H9 (cell line): Measurements from ENCODE around the gene TM9SF1. TPM values are rescaled to one million over a fixed set of nuclear protein-coding genes. Genes with fewer than 3 reads are reported as not detected.

Experiments used
- DNase-seq: peaks from one replicate; pipeline ENCODE4 v3.0.0-alpha.2; 2017
- H2AFZ ChIP-seq: one replicate; pipeline ENCODE4 v1.6.1; 2013; ENCODE audit warnings: mild to moderate bottlenecking, low read length, control low read depth, moderate library complexity
- H2AK5ac ChIP-seq: 2 replicates; pipeline ENCODE4 v1.6.1; 2013; ENCODE audit warnings: low read length, control low read depth, mixed read lengths; ENCODE audit not compliant: insufficient read length
- H2BK120ac ChIP-seq: one replicate; pipeline ENCODE4 v1.6.1; 2013; ENCODE audit warnings: low read depth, mild to moderate bottlenecking, low read length, control low read depth, inconsistent platforms; ENCODE audit not compliant: poor library complexity, severe bottlenecking
- H2BK12ac ChIP-seq: 2 replicates; pipeline ENCODE4 v1.6.1; 2013; ENCODE audit warnings: low read length, control low read depth, mixed read lengths, low read depth; ENCODE audit not compliant: insufficient read length
- H2BK15ac ChIP-seq: 2 replicates; pipeline ENCODE4 v1.6.1; 2013; ENCODE audit warnings: low read depth, low read length, control low read depth
- H2BK20ac ChIP-seq: one replicate; pipeline ENCODE4 v1.6.1; 2013; ENCODE audit warnings: low read depth, mild to moderate bottlenecking, low read length, control low read depth, inconsistent platforms; ENCODE audit not compliant: poor library complexity, severe bottlenecking
- H2BK5ac ChIP-seq: 2 replicates; pipeline ENCODE4 v1.6.1; 2013; ENCODE audit warnings: low read length, control low read depth, mixed read lengths; ENCODE audit not compliant: insufficient read length
- H3K14ac ChIP-seq: 2 replicates; pipeline ENCODE4 v1.6.1; 2013; ENCODE audit warnings: low read length, control low read depth; ENCODE audit not compliant: insufficient read depth
- H3K18ac ChIP-seq: 2 replicates; pipeline ENCODE4 v1.6.1; 2013; ENCODE audit warnings: low read depth, mild to moderate bottlenecking, mixed read lengths, low read length, control low read depth; ENCODE audit not compliant: insufficient read length
- H3K23ac ChIP-seq: 2 replicates; pipeline ENCODE4 v1.6.1; 2013; ENCODE audit warnings: low read length, control low read depth, mixed read lengths, low read depth; ENCODE audit not compliant: insufficient read length
- H3K23me2 ChIP-seq: 2 replicates; pipeline ENCODE4 v1.6.1; 2013; ENCODE audit warnings: low read depth, mild to moderate bottlenecking, mixed read lengths, low read length, control low read depth; ENCODE audit not compliant: insufficient read length, poor library complexity, severe bottlenecking
- H3K27ac ChIP-seq: 2 replicates; pipeline ENCODE4 v1.5.1; 2013; ENCODE audit warnings: low read length, control low read depth, mixed read lengths, low read depth; ENCODE audit not compliant: insufficient read length
- H3K27me3 ChIP-seq: 2 replicates; pipeline ENCODE4 v1.6.1; 2013; ENCODE audit warnings: low read length, control low read depth, inconsistent platforms; ENCODE audit not compliant: insufficient read depth
- H3K4ac ChIP-seq: 2 replicates; pipeline ENCODE4 v1.6.1; 2013; ENCODE audit warnings: low read depth, mild to moderate bottlenecking, control low read depth, inconsistent platforms, low read length, moderate library complexity
- H3K4me1 ChIP-seq: 2 replicates; pipeline ENCODE4 v1.6.1; 2013; ENCODE audit warnings: low read length, control low read depth, inconsistent platforms; ENCODE audit not compliant: insufficient read depth
- H3K4me2 ChIP-seq: 2 replicates; pipeline ENCODE4 v1.6.1; 2013; ENCODE audit warnings: low read length, control low read depth, mixed read lengths; ENCODE audit not compliant: insufficient read length, insufficient read depth
- H3K56ac ChIP-seq: 2 replicates; pipeline ENCODE4 v1.6.1; 2013; ENCODE audit warnings: low read depth, mild to moderate bottlenecking, mixed read lengths, low read length, control low read depth; ENCODE audit not compliant: insufficient read length
- H3K79me1 ChIP-seq: 2 replicates; pipeline ENCODE4 v1.6.1; 2013; ENCODE audit warnings: low read depth, mild to moderate bottlenecking, moderate library complexity, low read length, control low read depth, inconsistent platforms; ENCODE audit not compliant: insufficient read depth, poor library complexity, severe bottlenecking
- H3K79me2 ChIP-seq: 2 replicates; pipeline ENCODE4 v1.6.1; 2013; ENCODE audit warnings: low read length, control low read depth, inconsistent platforms; ENCODE audit not compliant: insufficient read depth
- H3K9ac ChIP-seq: 2 replicates; pipeline ENCODE4 v1.6.1; 2013; ENCODE audit warnings: low read length, control low read depth, mixed read lengths; ENCODE audit not compliant: insufficient read length; ENCODE audit errors: extremely low read depth
- H3K9me3 ChIP-seq: one replicate; pipeline ENCODE4 v1.6.1; 2013; ENCODE audit warnings: low read depth, low read length, inconsistent platforms; ENCODE audit not compliant: control insufficient read depth
- H3T11ph ChIP-seq: one replicate; pipeline ENCODE4 v1.6.1; 2013; ENCODE audit warnings: mild to moderate bottlenecking, low read length, control low read depth, inconsistent platforms
- H4K20me1 ChIP-seq: one replicate; pipeline ENCODE4 v1.6.1; 2013; ENCODE audit not compliant: control insufficient read depth, insufficient read length, insufficient read depth
- H4K5ac ChIP-seq: 2 replicates; pipeline ENCODE4 v1.6.1; 2013; ENCODE audit warnings: low read depth, mild to moderate bottlenecking, mixed read lengths, low read length, control low read depth; ENCODE audit not compliant: insufficient read length
- H4K8ac ChIP-seq: replicated peaks from 2 replicates; pipeline ENCODE4 v1.6.1; 2013; ENCODE audit warnings: low read length, control low read depth, mixed read lengths, low read depth; ENCODE audit not compliant: insufficient read length
- H4K91ac ChIP-seq: 2 replicates; pipeline ENCODE4 v1.6.1; 2013; ENCODE audit warnings: low read depth, mild to moderate bottlenecking, moderate library complexity, mixed read lengths, low read length, control low read depth; ENCODE audit not compliant: insufficient read length
- H3K27ac Mint-ChIP-seq, 3 experiments: 2 replicates in 2 of 3; 3 replicates in 1 of 3; pipeline ENCODE4 v1.8.0; 2020 to 2021; ENCODE audit warnings: mixed read lengths in 3 of 3, mild to moderate bottlenecking in 1 of 3, moderate library complexity in 1 of 3
- H3K27me3 Mint-ChIP-seq: 2 replicates; pipeline ENCODE4 v1.8.0; 2021; ENCODE audit warnings: low read depth, mild to moderate bottlenecking, moderate library complexity, mixed read lengths
- H3K36me3 Mint-ChIP-seq, 3 experiments: 2 replicates in 2 of 3; 3 replicates in 1 of 3; pipeline ENCODE4 v1.8.0; 2020 to 2021; ENCODE audit warnings: low read depth in 3 of 3, mixed read lengths in 3 of 3; ENCODE audit not compliant: insufficient read depth in 1 of 3
- H3K4me1 Mint-ChIP-seq, 2 experiments: 2 replicates each; pipeline ENCODE4 v1.8.0; 2020; ENCODE audit warnings: mixed read lengths in 2 of 2
- H3K4me3 Mint-ChIP-seq, 2 experiments: 2 replicates in 1 of 2; 3 replicates in 1 of 2; pipeline ENCODE4 v1.8.0; 2020 to 2021; ENCODE audit warnings: mild to moderate bottlenecking in 2 of 2, mixed read lengths in 2 of 2, moderate library complexity in 1 of 2
- H3K9me3 Mint-ChIP-seq, 2 experiments: 2 replicates in 1 of 2; 3 replicates in 1 of 2; pipeline ENCODE4 v1.8.0; 2020; ENCODE audit warnings: mild to moderate bottlenecking in 2 of 2, mixed read lengths in 2 of 2, moderate library complexity in 1 of 2
- CTCF ChIP-seq: fragments of 200-600 bp; sonication (generic); conservative IDR thresholded peaks from 3 replicates; pipeline ENCODE4 v1.8.0; 2021; ENCODE audit warnings: antibody characterized with exemption, mild to moderate bottlenecking
- WGBS: extraction: QIAGEN DNeasy Blood & Tissue Kit; methylation state at CpG from one replicate; pipeline ENCODE4 v1.1.7; 2013; ENCODE audit warnings: missing lambda C conversion rate, low lambda C conversion rate, mixed read lengths; ENCODE audit not compliant: insufficient read length; ENCODE audit errors: extremely low coverage; 5-methylcytosine and 5-hydroxymethylcytosine counted together
- total RNA-seq: library from RNA; stranded (reverse); gene quantifications from 2 replicates; pipeline ENCODE4 v1.2.1, GENCODE V29; 2021

Gene TM9SF1
- total RNA-seq, 1 experiment from 2014 or later: 31.6 TPM

- WGBS: no CpG with 5 or more reads among the region's 39 CpGs
- H3K9ac ChIP-seq: peak overlapping the region; percentile 75
These were observed 46.7 kb upstream of the TM9SF1 start for GRCh38 chr14:24241829-24242443.

More at GRCh38 chr14:24241829-24242443, 46.7 kb upstream of the TM9SF1 start:
- peaks cover 11 to 12% of the 10 kb centered on the region in 2 experiments for H3K4me1 Mint-ChIP-seq
- H3K27ac Mint-ChIP-seq: peak overlapping the region; percentile 99 to 100 (median 100)
- H3K18ac ChIP-seq: peak overlapping the region; percentile 91
- no peaks in the 10 kb centered on the region for H3K79me2 ChIP-seq
- no peak overlapping the region for H3K27ac ChIP-seq
- no peaks in the 10 kb centered on the region for H3K4me1 ChIP-seq
- H4K5ac ChIP-seq: no peak overlapping the region
- no peak overlapping the region for H2AK5ac ChIP-seq
- H3K27me3 Mint-ChIP-seq: peaks cover 7% of the 10 kb centered on the region; the same call in 1 of the 2 replicates
- H4K8ac ChIP-seq: no peak overlapping the region
- no peak overlapping the region for H2AFZ ChIP-seq
- H3K56ac ChIP-seq: no peak overlapping the region
- peaks cover 6% of the 10 kb centered on the region for H3K23me2 ChIP-seq
- no peak overlapping the region for H3T11ph ChIP-seq
- no peak overlapping the region for H2BK12ac ChIP-seq
- H3K9me3 ChIP-seq: no peaks in the 10 kb centered on the region
- no peaks in the 10 kb centered on the region for H3K79me1 ChIP-seq
- H3K23ac ChIP-seq: no peak overlapping the region
- H3K14ac ChIP-seq: peak overlapping the region; percentile 84
- DNase-seq: peak; percentile 94
- H3K9me3 Mint-ChIP-seq: no peaks in the 10 kb centered on the region
- peaks cover 2% of the 10 kb centered on the region for H4K20me1 ChIP-seq
- peak; percentile 63 for TF ChIP-seq CTCF
- peak overlapping the region; percentile 47 for H3K4me2 ChIP-seq
- H4K91ac ChIP-seq: no peak overlapping the region
- no peak overlapping the region for H2BK15ac ChIP-seq
- no peak overlapping the region for H2BK20ac ChIP-seq
- H3K36me3 Mint-ChIP-seq: peaks cover 26 to 43% (median 38%) of the 10 kb centered on the region in 3 experiments; a peak in 6 of 7 replicates
- peak overlapping the region; percentile 92 to 96 for H3K4me3 Mint-ChIP-seq
- H3K4ac ChIP-seq: no peak overlapping the region
- no peak overlapping the region for H2BK5ac ChIP-seq
- no peaks in the 10 kb centered on the region for H3K27me3 ChIP-seq
- H2BK120ac ChIP-seq: no peak overlapping the region
